Embryonic facial prominence (tissue), 1 donor: ENCODE measurements around the gene KRTAP25-1.

ENCODE experiments used
- DNase-seq: peaks from one replicate; pipeline ENCODE4 v3.0.0-alpha.2; 2016; ENCODE audit errors: extremely low spot score

KRTAP25-1 gene

GRCh38 chr21:30249936-30250335 is 39.4 kb downstream of the KRTAP25-1 start:
- DNase-seq: no peak

- DNase-seq: no peak
Observed at GRCh38 chr21:30248844-30249243, 40.5 kb downstream of the KRTAP25-1 start.

GRCh38 chr21:30245061-30245460 is 44.3 kb downstream of the KRTAP25-1 start:
- DNase-seq: no peak

GRCh38 chr21:30243691-30244090 is 45.6 kb downstream of the KRTAP25-1 start:
- DNase-seq: no peak

- no peak for DNase-seq
Observed at GRCh38 chr21:30240661-30241060, 48.7 kb downstream of the KRTAP25-1 start.
